ENCODE results near the gene FLNC. TPM values are rescaled to one million over a fixed set of nuclear protein-coding genes. Genes with fewer than 3 reads are reported as not detected.

The FLNC gene
- total RNA-seq, 4 donors from 2014 or later = 16.5 to 126 (median 105) TPM

DNA sequence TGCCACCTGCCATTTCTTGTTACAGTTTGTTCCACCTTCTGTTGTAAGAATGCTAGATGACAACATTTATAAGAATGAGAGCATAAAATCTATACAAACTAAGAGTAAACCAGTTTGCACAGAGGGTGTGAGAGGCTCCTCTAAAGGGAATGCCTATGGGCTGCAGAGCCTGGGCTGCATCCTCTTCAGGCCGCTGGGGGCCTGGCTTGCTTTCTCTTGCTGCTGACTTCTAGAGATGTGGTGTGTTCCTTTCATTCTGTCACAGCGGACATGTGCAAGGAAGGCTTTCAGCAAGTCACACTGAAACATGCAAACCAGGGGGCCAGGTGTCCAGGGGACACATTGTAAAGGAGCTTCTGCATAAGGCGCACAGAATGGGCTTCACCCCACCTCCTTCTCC, 25.4 kb downstream of the FLNC start:
- Histone ChIP-seq H3K36me3 (no peaks in the 10 kb centered on the region), H3K27me3 (no peaks in the 10 kb centered on the region), H3K9me3 (no peaks in the 10 kb centered on the region), H3K27ac (no peak overlapping the region), H3K4me1 (peaks cover 7 to 20% of the 10 kb centered on the region in 2 donors), H3K4me3 (no peak overlapping the region)
- TF ChIP-seq POLR2A (IDR thresholded peaks at IDR 0.05) = no peak
- TF ChIP-seq, protein P1, sequence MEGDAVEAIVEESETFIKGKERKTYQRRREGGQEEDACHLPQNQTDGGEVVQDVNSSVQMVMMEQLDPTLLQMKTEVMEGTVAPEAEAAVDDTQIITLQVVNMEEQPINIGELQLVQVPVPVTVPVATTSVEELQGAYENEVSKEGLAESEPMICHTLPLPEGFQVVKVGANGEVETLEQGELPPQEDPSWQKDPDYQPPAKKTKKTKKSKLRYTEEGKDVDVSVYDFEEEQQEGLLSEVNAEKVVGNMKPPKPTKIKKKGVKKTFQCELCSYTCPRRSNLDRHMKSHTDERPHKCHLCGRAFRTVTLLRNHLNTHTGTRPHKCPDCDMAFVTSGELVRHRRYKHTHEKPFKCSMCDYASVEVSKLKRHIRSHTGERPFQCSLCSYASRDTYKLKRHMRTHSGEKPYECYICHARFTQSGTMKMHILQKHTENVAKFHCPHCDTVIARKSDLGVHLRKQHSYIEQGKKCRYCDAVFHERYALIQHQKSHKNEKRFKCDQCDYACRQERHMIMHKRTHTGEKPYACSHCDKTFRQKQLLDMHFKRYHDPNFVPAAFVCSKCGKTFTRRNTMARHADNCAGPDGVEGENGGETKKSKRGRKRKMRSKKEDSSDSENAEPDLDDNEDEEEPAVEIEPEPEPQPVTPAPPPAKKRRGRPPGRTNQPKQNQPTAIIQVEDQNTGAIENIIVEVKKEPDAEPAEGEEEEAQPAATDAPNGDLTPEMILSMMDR (IDR thresholded peaks at IDR 0.05) = no peak
- intact Hi-C loops (cut with DNase I; ENCODE audit: low total_unique reads) = no loop called here
- DNase-seq = no peak

DNA sequence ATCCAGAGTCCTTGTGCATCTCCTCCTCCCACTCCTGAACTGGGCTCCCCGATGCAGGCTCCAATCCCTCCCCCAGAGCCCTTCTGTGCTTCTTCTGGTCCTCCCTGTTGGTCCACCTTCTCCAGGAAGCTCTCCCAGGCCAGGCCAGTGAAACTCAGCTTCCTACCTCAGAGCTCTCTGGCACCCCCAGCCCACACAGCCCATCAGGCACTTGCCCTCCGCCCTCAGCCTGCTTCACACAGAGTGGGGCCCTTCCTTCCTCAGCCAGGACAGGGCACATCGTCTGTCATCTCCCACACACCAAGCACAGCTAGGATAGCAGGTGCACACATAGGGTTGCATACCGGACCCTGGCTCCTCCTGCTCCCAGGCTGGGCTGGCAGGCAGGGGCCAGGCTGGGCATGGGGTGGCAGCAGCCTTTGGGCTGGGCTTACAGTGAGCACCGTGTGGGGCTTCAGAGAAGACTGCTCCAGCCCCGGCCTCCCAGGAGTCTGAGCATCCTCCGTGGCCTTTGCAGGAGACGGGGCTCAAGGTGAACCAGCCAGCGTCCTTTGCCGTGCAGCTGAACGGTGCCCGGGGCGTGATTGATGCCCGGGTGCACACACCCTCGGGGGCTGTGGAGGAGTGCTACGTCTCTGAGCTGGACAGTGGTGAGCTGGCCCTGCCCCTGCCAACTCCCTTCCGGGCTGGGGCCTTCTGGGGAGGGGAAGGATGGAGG, 26.0 kb downstream of the FLNC start:
- Histone ChIP-seq H3K27me3 (no peaks in the 10 kb centered on the region), H3K36me3 (no peaks in the 10 kb centered on the region), H3K27ac (no peak overlapping the region), H3K4me3 (no peak overlapping the region), H3K4me1 (peaks cover 7 to 20% of the 10 kb centered on the region in 2 donors), H3K9me3 (no peaks in the 10 kb centered on the region)
- TF ChIP-seq POLR2A (IDR thresholded peaks at IDR 0.05) = no peak
- TF ChIP-seq, protein P1 (IDR thresholded peaks at IDR 0.05) = no peak
- no peak for DNase-seq
- intact Hi-C loops (cut with DNase I; ENCODE audit: low total_unique reads) = no loop called here

DNA sequence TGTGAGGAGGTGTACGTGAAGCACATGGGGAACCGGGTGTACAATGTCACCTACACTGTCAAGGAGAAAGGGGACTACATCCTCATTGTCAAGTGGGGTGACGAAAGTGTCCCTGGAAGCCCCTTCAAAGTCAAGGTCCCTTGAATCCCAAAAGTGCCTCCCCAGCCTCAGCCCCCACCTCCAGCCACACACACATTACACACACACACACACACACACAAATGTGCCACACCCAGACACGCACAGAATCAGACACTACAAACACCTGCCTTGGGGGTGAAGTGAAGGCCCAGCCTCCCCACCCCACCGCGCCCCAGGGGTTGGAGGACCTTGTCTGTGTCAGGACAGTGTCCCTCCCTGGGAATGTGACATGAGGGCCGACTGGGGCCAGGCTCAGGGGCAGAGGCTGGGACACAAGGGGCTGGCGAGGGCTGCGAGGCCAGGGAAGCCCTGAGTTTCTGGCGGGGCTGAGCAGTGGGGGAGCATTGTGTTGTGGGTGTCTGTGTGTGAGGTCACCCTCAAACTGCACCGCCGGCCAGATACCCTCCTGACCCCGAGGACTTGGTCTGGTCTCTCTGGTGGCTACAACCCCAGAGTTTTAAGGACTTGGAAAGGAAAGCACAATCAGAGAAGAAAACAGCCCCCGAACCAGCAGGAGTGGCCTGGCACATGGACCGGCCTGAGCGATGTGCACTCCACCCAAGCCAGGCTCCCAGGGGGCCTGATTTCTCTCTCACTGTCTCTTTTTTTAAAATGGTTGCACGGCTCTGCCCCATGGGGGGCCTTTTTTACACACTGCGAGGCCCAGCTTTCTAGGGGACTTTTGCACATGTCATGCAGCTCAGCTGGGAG, 28.4 kb downstream of the FLNC start:
- peak overlapping the region; percentile 72 to 84 for H3K27ac ChIP-seq
- H3K9me3 ChIP-seq = no peaks in the 10 kb centered on the region
- TF ChIP-seq, protein P1 (IDR thresholded peaks at IDR 0.05) = no peak
- no peak for TF ChIP-seq POLR2A (IDR thresholded peaks at IDR 0.05)
- intact Hi-C loops (cut with DNase I; ENCODE audit: low total_unique reads) = no loop called here
- H3K27me3 ChIP-seq = no peaks in the 10 kb centered on the region
- H3K4me1 ChIP-seq = peaks cover 8 to 28% of the 10 kb centered on the region in 2 donors
- H3K4me3 ChIP-seq = no peak overlapping the region
- peak; percentile 43 to 52 for DNase-seq
- no peaks in the 10 kb centered on the region for H3K36me3 ChIP-seq

DNA sequence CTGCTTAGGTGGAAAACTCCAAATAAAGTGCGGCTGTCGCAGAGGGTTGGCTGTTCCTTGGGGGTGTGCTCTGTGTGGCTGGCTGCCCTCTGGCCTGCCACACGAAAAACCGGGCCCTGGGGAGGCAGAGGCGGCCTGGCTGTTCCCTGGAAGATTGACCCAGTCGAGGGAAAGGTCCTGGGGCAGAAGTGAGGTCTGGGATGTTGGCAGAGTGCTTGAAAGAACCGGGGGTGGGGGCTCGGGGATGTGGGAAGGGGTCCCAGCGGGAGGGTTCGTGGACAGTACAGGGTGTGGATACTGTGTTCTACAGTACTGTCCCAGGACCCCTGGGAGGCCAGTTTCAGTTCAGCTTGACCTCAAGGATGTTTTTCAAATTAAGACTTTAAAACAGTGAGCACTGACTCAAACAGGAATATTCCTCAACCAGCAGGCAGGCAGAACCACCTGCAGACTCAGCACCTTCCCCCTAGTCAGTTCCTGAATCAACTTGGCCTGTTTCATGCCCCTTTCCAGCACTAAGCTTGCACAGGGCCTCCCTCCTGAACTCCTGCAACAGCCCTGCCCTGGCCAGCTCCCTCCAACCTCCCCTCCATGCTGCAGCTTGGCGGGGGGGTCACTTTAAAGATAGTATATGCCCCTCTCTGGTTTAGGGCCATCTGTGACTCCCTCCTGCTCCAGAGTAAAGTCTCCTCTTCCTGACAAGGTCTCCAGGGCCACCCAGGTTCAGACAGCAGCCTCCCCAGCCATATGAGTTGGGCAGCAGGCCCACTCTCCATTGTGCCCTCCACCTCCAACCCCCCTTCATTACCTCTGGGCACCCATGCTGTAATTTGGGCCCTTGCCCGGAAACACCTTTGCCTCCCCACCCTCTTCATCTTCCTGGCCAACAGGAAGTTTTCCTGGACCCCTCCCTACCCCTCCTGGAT, 29.3 kb downstream of the FLNC start:
- H3K4me1 ChIP-seq = peaks cover 12 to 34% of the 10 kb centered on the region in 2 donors
- H3K9me3 ChIP-seq = no peaks in the 10 kb centered on the region
- peak in 1 of 2 donors; percentile 16 for TF ChIP-seq POLR2A (IDR thresholded peaks at IDR 0.05)
- TF ChIP-seq, protein P1 (IDR thresholded peaks at IDR 0.05) = no peak
- H3K4me3 ChIP-seq = no peak overlapping the region
- peak in 1 of 2 donors; percentile 54 for DNase-seq
- peak overlapping the region; percentile 72 to 84 for H3K27ac ChIP-seq
- H3K36me3 ChIP-seq = no peaks in the 10 kb centered on the region
- intact Hi-C loops (cut with DNase I; ENCODE audit: low total_unique reads) = no loop called here
- no peaks in the 10 kb centered on the region for H3K27me3 ChIP-seq

All from uterus (tissue), 4 donors.